WERI-Rb-1 (cell line): Measurements from ENCODE around the gene TGFB1I1.

ENCODE experiments used
- DNase-seq: peaks from one replicate; pipeline ENCODE4 v3.0.0-alpha.2; 2020
- H3K27ac ChIP-seq: fragments of 250-450 bp; sonication (Bioruptor Pico); 2 replicates; pipeline ENCODE4 v1.5.1; 2020; ENCODE audit warnings: mild to moderate bottlenecking, moderate library complexity
- H3K27me3 ChIP-seq: fragments of 250-450 bp; sonication (Bioruptor Pico); 2 replicates; pipeline ENCODE4 v1.5.1; 2021; ENCODE audit warnings: mild to moderate bottlenecking, low read depth, moderate library complexity; ENCODE audit not compliant: insufficient read depth, severe bottlenecking
- H3K36me3 ChIP-seq: fragments of 250-450 bp; sonication (Bioruptor Pico); 2 replicates; pipeline ENCODE4 v1.5.1; 2020; ENCODE audit warnings: mild to moderate bottlenecking, moderate library complexity
- H3K4me3 ChIP-seq: 2 replicates; pipeline ENCODE4 v1.5.1; 2011; ENCODE audit warnings: low read depth, mild to moderate bottlenecking, control low read depth, low read length
- H3K9me3 ChIP-seq: fragments of 250-450 bp; sonication (Bioruptor Pico); 2 replicates; pipeline ENCODE4 v1.5.1; 2021; ENCODE audit warnings: mild to moderate bottlenecking, moderate library complexity; ENCODE audit not compliant: severe bottlenecking
- TF ChIP-seq, protein P1 (sequence below): IDR thresholded peaks from 2 replicates; pipeline ENCODE4 v1.5.1; 2011; ENCODE audit warnings: low read depth, mild to moderate bottlenecking, control low read depth, inconsistent platforms, low read length

TGFB1I1 gene

DNA sequence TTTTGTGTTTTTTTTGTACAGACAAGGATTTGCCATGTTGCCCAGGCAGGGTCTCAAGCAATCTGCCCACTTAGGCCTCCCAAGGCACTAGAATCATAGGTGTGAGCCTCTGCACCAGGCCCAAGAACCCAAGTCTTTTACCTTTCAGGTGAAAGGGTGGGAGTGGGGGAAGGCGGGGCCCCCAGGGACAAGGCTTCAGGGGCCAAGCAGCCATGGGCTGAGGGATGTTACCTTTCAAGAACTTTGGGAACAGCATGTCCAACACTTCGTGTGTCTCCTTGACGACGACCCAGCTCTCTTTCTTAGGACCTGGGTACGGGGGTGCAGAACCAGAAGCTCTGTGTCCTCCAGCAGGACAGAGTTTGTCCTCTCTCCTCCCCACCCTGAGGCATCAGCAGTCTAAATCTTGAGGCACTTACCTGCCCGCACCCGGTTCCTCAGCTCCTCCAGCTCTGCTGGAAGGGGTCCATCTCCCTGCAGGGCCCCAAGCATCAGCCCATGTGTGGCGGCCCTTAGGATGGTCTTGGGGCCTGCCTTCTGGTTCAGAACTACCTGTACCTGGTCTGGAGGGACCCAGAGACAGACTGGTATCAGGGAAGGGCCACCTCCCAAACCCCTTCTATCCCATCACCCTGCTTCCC is 19.9 kb downstream of the TGFB1I1 start:
- H3K27me3 ChIP-seq = no peaks in the 10 kb centered on the region
- TF ChIP-seq, protein P1, sequence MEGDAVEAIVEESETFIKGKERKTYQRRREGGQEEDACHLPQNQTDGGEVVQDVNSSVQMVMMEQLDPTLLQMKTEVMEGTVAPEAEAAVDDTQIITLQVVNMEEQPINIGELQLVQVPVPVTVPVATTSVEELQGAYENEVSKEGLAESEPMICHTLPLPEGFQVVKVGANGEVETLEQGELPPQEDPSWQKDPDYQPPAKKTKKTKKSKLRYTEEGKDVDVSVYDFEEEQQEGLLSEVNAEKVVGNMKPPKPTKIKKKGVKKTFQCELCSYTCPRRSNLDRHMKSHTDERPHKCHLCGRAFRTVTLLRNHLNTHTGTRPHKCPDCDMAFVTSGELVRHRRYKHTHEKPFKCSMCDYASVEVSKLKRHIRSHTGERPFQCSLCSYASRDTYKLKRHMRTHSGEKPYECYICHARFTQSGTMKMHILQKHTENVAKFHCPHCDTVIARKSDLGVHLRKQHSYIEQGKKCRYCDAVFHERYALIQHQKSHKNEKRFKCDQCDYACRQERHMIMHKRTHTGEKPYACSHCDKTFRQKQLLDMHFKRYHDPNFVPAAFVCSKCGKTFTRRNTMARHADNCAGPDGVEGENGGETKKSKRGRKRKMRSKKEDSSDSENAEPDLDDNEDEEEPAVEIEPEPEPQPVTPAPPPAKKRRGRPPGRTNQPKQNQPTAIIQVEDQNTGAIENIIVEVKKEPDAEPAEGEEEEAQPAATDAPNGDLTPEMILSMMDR = no peak
- no peak for DNase-seq
- no peaks in the 10 kb centered on the region for H3K9me3 ChIP-seq
- H3K4me3 ChIP-seq = no peak overlapping the region
- no peak overlapping the region for H3K27ac ChIP-seq
- peaks cover 3% of the 10 kb centered on the region for H3K36me3 ChIP-seq

DNA sequence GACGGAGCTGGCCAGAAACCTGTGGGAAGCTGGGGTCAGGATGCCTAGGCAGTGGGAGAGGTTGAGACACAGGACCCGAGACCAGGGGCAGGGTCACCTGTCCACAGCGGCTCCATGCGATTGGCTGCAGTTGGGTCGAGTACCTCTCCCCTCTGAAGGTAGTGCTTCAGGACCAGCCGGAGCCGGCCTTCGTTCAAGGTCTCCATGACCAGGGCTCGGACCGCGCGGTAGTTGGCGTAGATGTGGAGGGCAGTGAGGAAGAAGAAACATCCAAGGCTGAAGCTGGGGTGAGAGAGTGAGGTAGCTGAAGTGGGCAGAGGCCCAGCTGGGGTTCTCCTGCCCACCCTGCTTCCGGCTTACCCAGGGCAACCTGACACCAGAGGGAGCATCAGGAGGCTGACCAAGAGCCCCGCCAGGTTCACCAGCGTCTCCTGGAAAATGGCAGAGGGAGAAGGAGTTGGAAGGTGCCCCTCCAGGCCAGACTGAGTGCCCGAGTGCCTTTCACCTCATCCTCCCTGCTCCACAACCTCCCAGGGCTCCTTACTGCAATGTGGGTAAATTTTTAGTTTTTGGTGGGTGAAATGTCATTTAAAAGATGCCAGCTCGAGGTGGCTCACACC is 21.7 kb downstream of the TGFB1I1 start:
- no peak for DNase-seq
- Histone ChIP-seq H3K4me3 (no peak overlapping the region), H3K36me3 (peaks cover 8% of the 10 kb centered on the region), H3K9me3 (no peaks in the 10 kb centered on the region), H3K27me3 (no peaks in the 10 kb centered on the region), H3K27ac (no peak overlapping the region)
- TF ChIP-seq, protein P1 = no peak

DNA sequence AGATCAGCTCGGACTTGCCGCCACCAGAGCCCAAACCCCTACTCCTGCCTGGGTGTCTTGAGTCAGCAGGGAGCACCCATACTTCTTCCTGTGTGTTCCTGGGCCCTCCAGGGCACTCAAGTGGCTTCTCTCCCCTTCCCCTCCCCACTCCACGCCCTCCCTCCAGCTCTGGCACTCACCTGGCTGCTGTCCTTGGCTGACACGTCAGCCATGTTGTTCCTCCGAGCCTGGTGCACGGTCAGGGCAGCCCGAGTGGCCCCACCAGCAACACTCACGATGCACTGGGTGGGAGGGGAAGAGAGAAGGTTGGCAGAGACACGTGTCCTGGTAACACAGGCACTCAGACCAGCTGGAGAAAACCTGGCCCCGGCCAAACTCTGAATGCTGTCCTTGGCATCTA is 24.7 kb downstream of the TGFB1I1 start:
- no peak overlapping the region for H3K4me3 ChIP-seq
- peaks cover 8% of the 10 kb centered on the region for H3K36me3 ChIP-seq
- TF ChIP-seq, protein P1 = no peak

DNA sequence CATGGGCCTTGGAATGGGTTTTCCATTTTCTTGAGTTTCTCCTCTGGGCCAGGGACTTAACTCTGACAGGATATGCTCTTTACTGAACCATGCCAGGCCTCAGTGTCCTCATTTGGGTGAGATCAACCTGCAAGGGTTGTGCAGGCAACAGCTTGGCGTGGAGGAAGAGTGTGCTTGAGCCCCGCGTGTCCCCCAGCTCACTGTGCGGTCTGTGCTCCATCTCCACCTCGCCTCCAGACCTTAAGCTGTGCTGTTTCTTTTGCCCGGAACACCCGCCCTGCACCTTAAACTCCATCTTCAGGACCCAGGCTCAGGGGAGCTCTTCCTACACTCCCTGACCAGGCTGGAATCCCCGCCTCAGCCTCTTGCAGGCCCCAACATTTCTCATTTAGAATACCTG is 26.5 kb downstream of the TGFB1I1 start:
- Histone ChIP-seq H3K9me3 (no peaks in the 10 kb centered on the region), H3K27me3 (no peaks in the 10 kb centered on the region), H3K4me3 (no peak overlapping the region), H3K36me3 (peaks cover 8% of the 10 kb centered on the region), H3K27ac (no peak overlapping the region)
- TF ChIP-seq, protein P1 = no peak
- no peak for DNase-seq

More for the DNA sequence above, 24.7 kb downstream of the TGFB1I1 start:
- H3K27me3 ChIP-seq = no peaks in the 10 kb centered on the region
- H3K27ac ChIP-seq = no peak overlapping the region
- no peaks in the 10 kb centered on the region for H3K9me3 ChIP-seq
- DNase-seq = no peak

DNA sequence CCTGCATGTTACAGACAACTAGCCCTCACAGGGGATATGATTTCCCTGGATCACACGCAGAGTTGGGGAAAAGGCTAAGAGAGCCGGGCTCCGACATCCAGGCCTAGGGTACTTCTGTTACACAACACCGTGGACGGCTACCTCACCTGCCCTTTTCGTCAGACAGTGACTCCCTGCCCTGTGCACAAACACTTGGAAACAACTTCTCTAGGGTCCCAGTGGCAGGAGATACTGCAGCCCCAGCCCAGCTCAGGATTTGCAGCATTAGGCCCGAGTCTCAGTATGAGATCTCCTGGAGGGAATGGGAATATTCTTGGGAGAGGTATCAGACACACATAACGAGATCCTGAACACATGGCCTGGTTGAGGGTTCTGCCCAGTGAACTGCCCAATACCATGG is 28.0 kb downstream of the TGFB1I1 start:
- Histone ChIP-seq H3K9me3 (no peaks in the 10 kb centered on the region), H3K36me3 (peaks cover 8% of the 10 kb centered on the region), H3K27me3 (no peaks in the 10 kb centered on the region), H3K4me3 (no peak overlapping the region), H3K27ac (no peak overlapping the region)
- TF ChIP-seq, protein P1 = no peak
- no peak for DNase-seq
